ENCODE results near the gene SLAIN1.

- TF ChIP-seq, protein P1, sequence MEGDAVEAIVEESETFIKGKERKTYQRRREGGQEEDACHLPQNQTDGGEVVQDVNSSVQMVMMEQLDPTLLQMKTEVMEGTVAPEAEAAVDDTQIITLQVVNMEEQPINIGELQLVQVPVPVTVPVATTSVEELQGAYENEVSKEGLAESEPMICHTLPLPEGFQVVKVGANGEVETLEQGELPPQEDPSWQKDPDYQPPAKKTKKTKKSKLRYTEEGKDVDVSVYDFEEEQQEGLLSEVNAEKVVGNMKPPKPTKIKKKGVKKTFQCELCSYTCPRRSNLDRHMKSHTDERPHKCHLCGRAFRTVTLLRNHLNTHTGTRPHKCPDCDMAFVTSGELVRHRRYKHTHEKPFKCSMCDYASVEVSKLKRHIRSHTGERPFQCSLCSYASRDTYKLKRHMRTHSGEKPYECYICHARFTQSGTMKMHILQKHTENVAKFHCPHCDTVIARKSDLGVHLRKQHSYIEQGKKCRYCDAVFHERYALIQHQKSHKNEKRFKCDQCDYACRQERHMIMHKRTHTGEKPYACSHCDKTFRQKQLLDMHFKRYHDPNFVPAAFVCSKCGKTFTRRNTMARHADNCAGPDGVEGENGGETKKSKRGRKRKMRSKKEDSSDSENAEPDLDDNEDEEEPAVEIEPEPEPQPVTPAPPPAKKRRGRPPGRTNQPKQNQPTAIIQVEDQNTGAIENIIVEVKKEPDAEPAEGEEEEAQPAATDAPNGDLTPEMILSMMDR (IDR thresholded peaks at IDR 0.05): no peak
- TF ChIP-seq POLR2A (IDR thresholded peaks at IDR 0.05) (no peak), EP300 (IDR thresholded peaks at IDR 0.05) (no peak), POLR2AphosphoS5 (IDR thresholded peaks at IDR 0.05) (no peak)
These were observed 76.7 kb downstream of the SLAIN1 start for GRCh38 chr13:77774181-77774580.

Measured in suprapubic skin (tissue), 4 donors.